Heart left ventricle (tissue), 13 donors: ENCODE data around the gene IL36B.

Source experiments
- CTCF ChIP-seq, 12 donors: fragments of 200-600 bp; sonication (generic) in 4 of 12; IDR thresholded peaks; one replicate each; pipeline versions ENCODE4 v1.5.0 to v1.8.0; 2018 to 2022; ENCODE audit warnings: antibody characterized with exemption in 12 of 12, mild to moderate bottlenecking in 5 of 12
- POLR2A ChIP-seq, 2 donors: fragments of 450-650 bp; IDR thresholded peaks; one replicate each; pipeline ENCODE4 v1.6.1; 2017; ENCODE audit warnings: antibody characterized with exemption in 2 of 2, mild to moderate bottlenecking in 2 of 2, moderate library complexity in 2 of 2
- donor health status: ischemic (EF 13 %, LVEDD 7.1; RV severe dilation, severe dysfunction).
- donor health status: DM: no; HTN: yes; CAD: no.
- donor health status: DM: no; HTN: no; CAD: no.
- donor health status: ischemic (EF 25% LVEDD 6.9; RV normal size, moderate dysfunction).
- donor health status: ischemic (EF 25% LVEDD 5.7; RV mildly dilated, moderate dysfunction).
- donor health status: ischemic (EF 35%, LVEDD 5.7; RV mildly dilated, moderate dysfunction).
- donor health status: nonischemic (EF 11% LVEDD 7.7; RV severe dilation, severe dysfunction).
- donor health status: DM: yes; HTN: yes; CAD: no.
- donor health status: PGD.
- donor health status: ischemic (EF 29% LVEDD 5.4; RV normal size, mild dysfunction).
- donor health status: nonischemic (EF 23%, LVEDD 6.1; RV moderate dilation, normal function).

DNA sequence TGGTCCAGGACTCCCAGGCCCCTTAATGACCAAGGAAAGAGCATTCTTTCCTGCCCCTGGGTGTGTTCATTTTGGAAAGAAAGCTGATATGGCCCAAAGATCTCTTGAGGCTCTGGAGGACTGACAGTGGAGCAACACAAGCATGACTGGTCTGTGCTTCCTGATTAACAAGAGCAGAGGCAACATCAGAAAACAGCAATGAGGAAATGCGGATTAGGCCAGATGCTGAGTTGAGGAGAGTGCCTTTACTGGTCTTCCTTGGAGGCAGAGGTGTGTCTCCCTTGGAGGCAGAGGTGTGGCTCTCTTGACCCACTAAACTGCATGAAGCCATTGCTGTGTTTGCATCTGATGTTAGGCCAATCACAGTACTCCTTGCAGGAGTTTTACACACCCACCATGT lies 19.9 kb downstream of the IL36B start:
- TF ChIP-seq CTCF (IDR thresholded peaks at IDR 0.05) (no peak), POLR2A (IDR thresholded peaks at IDR 0.05) (no peak)
